Left renal cortex interstitium (tissue), 4 donors: ENCODE data around the gene ROGDI. TPM values are rescaled to one million over a fixed set of nuclear protein-coding genes. Genes with fewer than 3 reads are reported as not detected.

Source experiments
- DNase-seq, 4 donors: peaks; one replicate each; pipeline ENCODE4 v3.0.0-alpha.2; 2013; ENCODE audit warnings: low read depth in 4 of 4, low spot score in 2 of 4, missing footprints in 1 of 4
- polyA plus RNA-seq, 4 donors: library from polyadenylated mRNA; unstranded; fragments of 120-200 nt; gene quantifications; one replicate each; pipeline ENCODE4 v1.2.1, GENCODE V29; 2013; ENCODE audit not compliant: insufficient read length in 4 of 4

The ROGDI gene
- polyA plus RNA-seq, 4 donors, result 29.8 to 58.2 (median 40.9) TPM

GRCh38 chr16:4769306-4769638 lies 33.2 kb downstream of the ROGDI start:
- DNase-seq, result no peak

- peak; percentile 77 to 95 (median 87) for DNase-seq
These were observed 33.7 kb downstream of the ROGDI start for GRCh38 chr16:4768549-4769305.

GRCh38 chr16:4767872-4768548 lies 34.4 kb downstream of the ROGDI start:
- DNase-seq, result no peak

- peak; percentile 73 to 93 (median 89) for DNase-seq
These were observed 35.4 kb downstream of the ROGDI start, which contains the start of gene ZNF500 for GRCh38 chr16:4766875-4767628. TSS of gene ZNF500 (minus strand) at chr16:4767162. CDS start at chr16:4765978, 1,184 bp downstream.

GRCh38 chr16:4765511-4766474 lies 36.6 kb downstream of the ROGDI start:
- no peak for DNase-seq

- no peak for DNase-seq
These were observed 38.6 kb downstream of the ROGDI start for GRCh38 chr16:4763791-4764190.

- DNase-seq, result no peak
These were observed 40.2 kb downstream of the ROGDI start for GRCh38 chr16:4762205-4762604.

GRCh38 chr16:4760221-4760910 lies 42.1 kb downstream of the ROGDI start:
- DNase-seq, result no peak

- no peak for DNase-seq
These were observed 46.7 kb downstream of the ROGDI start for GRCh38 chr16:4755687-4756086.

- DNase-seq, result no peak
These were observed 47.6 kb downstream of the ROGDI start for GRCh38 chr16:4754865-4755264.

GRCh38 chr16:4753227-4753626 lies 49.2 kb downstream of the ROGDI start:
- DNase-seq, result no peak

GRCh38 chr16:4752351-4753100 lies 49.9 kb downstream of the ROGDI start:
- no peak for DNase-seq

GRCh38 chr16:4750896-4751295 lies 51.5 kb downstream of the ROGDI start:
- no peak for DNase-seq

GRCh38 chr16:4749700-4750257 lies 52.7 kb downstream of the ROGDI start:
- DNase-seq, result no peak

- no peak for DNase-seq
These were observed 53.6 kb downstream of the ROGDI start for GRCh38 chr16:4748682-4749411.

- no peak for DNase-seq
These were observed 54.3 kb downstream of the ROGDI start for GRCh38 chr16:4747906-4748681.

- no peak for DNase-seq
These were observed 55.4 kb downstream of the ROGDI start for GRCh38 chr16:4746991-4747574.
